Measurements from ENCODE around the gene SETD2. TPM values are rescaled to one million over a fixed set of nuclear protein-coding genes. Genes with fewer than 3 reads are reported as not detected.
"Not testable (repeated sequence)": the region's sequence is repeated elsewhere in the genome, so short reads cannot be mapped to it uniquely, and the experiment has no call there.

SETD2 gene
- total RNA-seq, 1 experiment from 2014 or later, result 38.0 TPM

GRCh38 chr3:47041114-47041513 lies 122.8 kb downstream of the SETD2 start:
- no peaks in the 10 kb centered on the region for H3K4me1 Mint-ChIP-seq (ENCODE audit: insufficient read depth, unreplicated experiment)
- H3K9me3 Mint-ChIP-seq (ENCODE audit: unreplicated experiment), result no peaks in the 10 kb centered on the region
- H3K36me3 Mint-ChIP-seq (ENCODE audit: insufficient read depth, unreplicated experiment), result peaks cover 89% of the 10 kb centered on the region
- ChIA-PET POLR2A (interaction anchor here (0.7 kb wide), 2 partner anchors 79 to 85 kb away, joined by 3 read pairs; no protein-coding TSS in a partner anchor), CTCF (interaction anchor here (1.3 kb wide), 1 partner anchor 10 kb away, joined by 5 read pairs; no protein-coding TSS in a partner anchor)
- H3K27ac Mint-ChIP-seq (ENCODE audit: low read depth, unreplicated experiment), result no peak overlapping the region
- no peak for DNase-seq (ENCODE audit: unreplicated experiment)
- no peaks in the 10 kb centered on the region for H3K27me3 Mint-ChIP-seq (ENCODE audit: insufficient read depth, unreplicated experiment)
- H3K4me3 Mint-ChIP-seq (ENCODE audit: unreplicated experiment), result no peak overlapping the region
- intact Hi-C loops (cut with micrococcal nuclease), result no loop called here
- no peak for TF ChIP-seq CTCF (IDR thresholded peaks at IDR 0.05; ENCODE audit: unreplicated experiment)
- no TSS peak for BruUV-seq (replicated peaks)

- CTCF ChIA-PET; H3K4me1 Mint-ChIP-seq (ENCODE audit: insufficient read depth, unreplicated experiment); intact Hi-C loops (cut with micrococcal nuclease); BruUV-seq (replicated peaks); H3K27me3 Mint-ChIP-seq (ENCODE audit: insufficient read depth, unreplicated experiment); H3K9me3 Mint-ChIP-seq (ENCODE audit: unreplicated experiment); DNase-seq (ENCODE audit: unreplicated experiment); H3K27ac Mint-ChIP-seq (ENCODE audit: low read depth, unreplicated experiment); H3K4me3 Mint-ChIP-seq (ENCODE audit: unreplicated experiment): not testable (repeated sequence)
- peaks cover 80% of the 10 kb centered on the region for H3K36me3 Mint-ChIP-seq (ENCODE audit: insufficient read depth, unreplicated experiment)
- POLR2A ChIA-PET, result interaction anchor here (0.6 kb wide), 1 partner anchor 9 kb away, joined by 3 read pairs; no protein-coding TSS in a partner anchor
These were observed 126.6 kb downstream of the SETD2 start for GRCh38 chr3:47037302-47037701.

- Mint-ChIP-seq H3K4me1 (ENCODE audit: insufficient read depth, unreplicated experiment) (no peaks in the 10 kb centered on the region), H3K36me3 (ENCODE audit: insufficient read depth, unreplicated experiment) (peaks cover 79% of the 10 kb centered on the region), H3K27me3 (ENCODE audit: insufficient read depth, unreplicated experiment) (no peaks in the 10 kb centered on the region), H3K9me3 (ENCODE audit: unreplicated experiment) (no peaks in the 10 kb centered on the region), H3K4me3 (ENCODE audit: unreplicated experiment) (no peak overlapping the region), H3K27ac (ENCODE audit: low read depth, unreplicated experiment) (no peak overlapping the region)
- no peak for DNase-seq (ENCODE audit: unreplicated experiment)
- ChIA-PET POLR2A (interaction anchor here (0.9 to 1.2 kb wide), 2 partner anchors 11 to 15 kb away, joined by 3 read pairs; no protein-coding TSS in a partner anchor), CTCF (no interaction called here)
- no TSS peak for BruUV-seq (replicated peaks)
- intact Hi-C loops (cut with micrococcal nuclease), result no loop called here
- TF ChIP-seq CTCF (IDR thresholded peaks at IDR 0.05; ENCODE audit: unreplicated experiment), result no peak
These were observed 127.8 kb downstream of the SETD2 start for GRCh38 chr3:47036145-47036544.

- no peak for DNase-seq (ENCODE audit: unreplicated experiment)
- intact Hi-C loops (cut with micrococcal nuclease), result no loop called here
- no peak for TF ChIP-seq CTCF (IDR thresholded peaks at IDR 0.05; ENCODE audit: unreplicated experiment)
- CTCF ChIA-PET, result no interaction called here
- H3K9me3 Mint-ChIP-seq (ENCODE audit: unreplicated experiment), result no peaks in the 10 kb centered on the region
- no TSS peak for BruUV-seq (replicated peaks)
- H3K4me1 Mint-ChIP-seq (ENCODE audit: insufficient read depth, unreplicated experiment), result no peaks in the 10 kb centered on the region
- POLR2A ChIA-PET, result interaction anchor here (0.9 to 1.2 kb wide), 2 partner anchors 11 to 16 kb away, joined by 3 read pairs; no protein-coding TSS in a partner anchor
- no peak overlapping the region for H3K4me3 Mint-ChIP-seq (ENCODE audit: unreplicated experiment)
- peaks cover 74% of the 10 kb centered on the region for H3K36me3 Mint-ChIP-seq (ENCODE audit: insufficient read depth, unreplicated experiment)
- no peaks in the 10 kb centered on the region for H3K27me3 Mint-ChIP-seq (ENCODE audit: insufficient read depth, unreplicated experiment)
- H3K27ac Mint-ChIP-seq (ENCODE audit: low read depth, unreplicated experiment), result no peak overlapping the region
These were observed 128.3 kb downstream of the SETD2 start for GRCh38 chr3:47035645-47036044.
